SK-N-SH (cell line): ENCODE measurements around the gene MAP4K4. TPM values are rescaled to one million over a fixed set of nuclear protein-coding genes. Genes with fewer than 3 reads are reported as not detected.

ENCODE experiments used
- CTCF ChIA-PET: fragments of 300-600, 350-600 bp; formaldehyde crosslinking; extraction: SDS; loops from one replicate; lab custom pipeline; 2021; lab: Yijun Ruan, JAX
- POLR2A ChIA-PET: fragments of 350-600 bp; sonication (Branson Sonifier 250); formaldehyde crosslinking; extraction: SDS; loops from one replicate; lab custom pipeline; 2020; ENCODE audit warnings: antibody characterized with exemption, inconsistent platforms; lab: Yijun Ruan, JAX
- DNase-seq: peaks from one replicate; pipeline ENCODE4 v3.0.0; 2012
- H2AFZ ChIP-seq: fragments of 200-600 bp; sonication (generic); 2 replicates; pipeline ENCODE4 v1.8.1; 2016; ENCODE audit warnings: antibody characterized with exemption, mild to moderate bottlenecking, low read depth
- H3F3A ChIP-seq: fragments of 200-600 bp; sonication (generic); replicated peaks from 2 replicates; pipeline ENCODE3; 2016; ENCODE audit warnings: antibody characterized with exemption, mild to moderate bottlenecking; ENCODE audit not compliant: insufficient read depth
- H3K27ac ChIP-seq, 2 experiments: fragments of 200-500 bp in 1 of 2; fragments of 200-600 bp in 1 of 2; sonication (Bioruptor generic) in 1 of 2; sonication (generic), shearing (Covaris generic) in 1 of 2; 2 replicates each; pipeline versions ENCODE4 v1.5.1 to v1.6.1; 2014 to 2016; ENCODE audit warnings: low read depth in 2 of 2, inconsistent platforms in 1 of 2, low read length in 1 of 2, mild to moderate bottlenecking in 1 of 2, mixed read lengths in 1 of 2
- H3K27me3 ChIP-seq: fragments of 200-600 bp; sonication (generic), shearing (Covaris generic); 2 replicates; pipeline ENCODE4 v1.6.1; 2016; ENCODE audit warnings: mixed run types; ENCODE audit not compliant: insufficient read depth
- H3K36me3 ChIP-seq, 2 experiments: fragments of 200-500 bp in 1 of 2; fragments of 200-600 bp in 1 of 2; sonication (Bioruptor generic) in 1 of 2; sonication (generic) in 1 of 2; replicated peaks in 1 of 2; 2 replicates each; pipeline versions ENCODE3 to v1.5.1; 2014 to 2016; ENCODE audit warnings: low read length in 1 of 2, mild to moderate bottlenecking in 1 of 2; ENCODE audit not compliant: insufficient read depth in 2 of 2, control insufficient read depth in 1 of 2
- H3K4me1 ChIP-seq, 2 experiments: fragments of 200-500 bp in 1 of 2; fragments of 200-600 bp in 1 of 2; sonication (Bioruptor generic) in 1 of 2; sonication (generic), shearing (Covaris generic) in 1 of 2; 2 replicates each; pipeline versions ENCODE4 v1.5.1 to v1.6.1; 2014 to 2016; ENCODE audit warnings: low read depth in 1 of 2, low read length in 1 of 2, mixed run types in 1 of 2; ENCODE audit not compliant: insufficient read depth in 2 of 2, control insufficient read depth in 1 of 2
- H3K4me2 ChIP-seq: fragments of 200-600 bp; sonication (generic), shearing (Covaris generic); 2 replicates; pipeline ENCODE4 v1.6.1; 2017; ENCODE audit warnings: mixed run types
- H3K4me3 ChIP-seq, 2 experiments: fragments of 200-500 bp in 1 of 2; fragments of 200-600 bp in 1 of 2; sonication (Bioruptor generic) in 1 of 2; sonication (generic), shearing (Covaris generic) in 1 of 2; 2 replicates each; pipeline versions ENCODE4 v1.5.1 to v1.8.1; 2014 to 2016; ENCODE audit warnings: low read depth in 2 of 2, inconsistent platforms in 1 of 2, low read length in 1 of 2, mild to moderate bottlenecking in 1 of 2, mixed read lengths in 1 of 2, moderate library complexity in 1 of 2
- H3K79me2 ChIP-seq: fragments of 200-600 bp; sonication (generic); 2 replicates; pipeline ENCODE4 v1.8.1; 2017; ENCODE audit warnings: mild to moderate bottlenecking; ENCODE audit not compliant: insufficient read depth
- H3K9ac ChIP-seq: fragments of 200-600 bp; sonication (generic); 2 replicates; pipeline ENCODE4 v1.6.1; 2017; ENCODE audit warnings: mixed run types
- H3K9me2 ChIP-seq: fragments of 200-600 bp; sonication (generic); 2 replicates; pipeline ENCODE4 v1.6.1; 2017; ENCODE audit warnings: mixed run types
- H3K9me3 ChIP-seq: fragments of 200-600 bp; sonication (generic); 2 replicates; pipeline ENCODE4 v1.6.1; 2017; ENCODE audit warnings: mixed run types, mild to moderate bottlenecking, moderate library complexity
- H4K20me1 ChIP-seq: fragments of 200-600 bp; sonication (generic); 2 replicates; pipeline ENCODE4 v1.6.1; 2017; ENCODE audit warnings: mild to moderate bottlenecking, mixed run types; ENCODE audit not compliant: insufficient read depth
- CHD2 ChIP-seq: fragments of 150-350 bp; IDR thresholded peaks from 2 replicates; pipeline ENCODE4 v1.6.1; 2018; ENCODE audit warnings: low read length; ENCODE audit not compliant: partially characterized antibody
- ELF1 ChIP-seq: IDR thresholded peaks from 2 replicates; pipeline ENCODE4 v1.4.0; 2012
- EP300 ChIP-seq, 2 experiments: IDR thresholded peaks; 2 replicates each; pipeline versions ENCODE4 v1.4.0 to v1.6.1; 2012; ENCODE audit warnings: borderline replicate concordance in 1 of 2, low read depth in 1 of 2, low read length in 1 of 2
- EZH2phosphoT487 ChIP-seq: fragments of 200-600 bp; sonication (generic); IDR thresholded peaks from 2 replicates; pipeline ENCODE4 v1.6.1; 2017; ENCODE audit warnings: low read depth, mixed run types, mild to moderate bottlenecking, antibody characterized with exemption, moderate library complexity, borderline replicate concordance
- FOSL2 ChIP-seq: IDR thresholded peaks from 2 replicates; pipeline ENCODE4 v1.4.0; 2012; ENCODE audit warnings: low read depth, mild to moderate bottlenecking, moderate library complexity, borderline replicate concordance
- FOXM1 ChIP-seq: IDR thresholded peaks from 2 replicates; pipeline ENCODE4 v1.4.0; 2012; ENCODE audit warnings: low read depth, mild to moderate bottlenecking
- GABPA ChIP-seq: IDR thresholded peaks from 2 replicates; pipeline ENCODE4 v1.4.0; 2012; ENCODE audit warnings: low read depth, mild to moderate bottlenecking
- GATA2 ChIP-seq: sonication (generic); formaldehyde crosslinking; IDR thresholded peaks from 2 replicates; pipeline ENCODE4 v1.5.0; 2020; ENCODE audit warnings: mild to moderate bottlenecking, missing genetic modification reagents
- JUND ChIP-seq: IDR thresholded peaks from 2 replicates; pipeline ENCODE4 v1.4.0; 2012
- MEF2A ChIP-seq: IDR thresholded peaks from 2 replicates; pipeline ENCODE4 v1.4.0; 2012; ENCODE audit warnings: low read depth, borderline replicate concordance
- NFIC ChIP-seq: IDR thresholded peaks from 2 replicates; pipeline ENCODE4 v1.4.0; 2012; ENCODE audit warnings: borderline replicate concordance
- POLR2AphosphoS5 ChIP-seq: IDR thresholded peaks from 2 replicates; pipeline ENCODE4 v1.6.1; 2012; ENCODE audit warnings: low read depth, low read length
- RAD21 ChIP-seq: IDR thresholded peaks from 2 replicates; pipeline ENCODE4 v1.6.1; 2012; ENCODE audit warnings: mild to moderate bottlenecking, low read length
- REST ChIP-seq: IDR thresholded peaks from 2 replicates; pipeline ENCODE4 v1.6.1; 2012; ENCODE audit warnings: mild to moderate bottlenecking, low read depth, low read length, moderate library complexity
- RFX5 ChIP-seq: IDR thresholded peaks from 2 replicates; pipeline ENCODE4 v1.6.1; 2012; ENCODE audit warnings: mild to moderate bottlenecking, improper control_type of control experiment, low read length
- SIN3A ChIP-seq: IDR thresholded peaks from 2 replicates; pipeline ENCODE4 v1.6.1; 2012; ENCODE audit warnings: low read depth, mild to moderate bottlenecking, low read length, moderate library complexity, borderline replicate concordance
- USF2 ChIP-seq: fragments of 150-350 bp; IDR thresholded peaks from 2 replicates; pipeline ENCODE4 v1.6.1; 2017; ENCODE audit warnings: antibody characterized with exemption, low read length, low read depth, borderline replicate concordance
- YY1 ChIP-seq: IDR thresholded peaks from 2 replicates; pipeline ENCODE4 v1.4.0; 2012; ENCODE audit warnings: low read depth, mild to moderate bottlenecking
- polyA plus RNA-seq, 3 experiments: library from polyadenylated mRNA; depleted of rRNA; stranded (reverse); fragments of >200 nt; gene quantifications; 2 replicates each; pipeline ENCODE4 v1.2.3, GENCODE V29; 2012
- TF ChIP-seq, protein P1 (sequence below): fragments of 200-600 bp; sonication (generic); IDR thresholded peaks from 2 replicates; pipeline ENCODE4 v1.6.1; 2017; ENCODE audit warnings: antibody characterized with exemption, mild to moderate bottlenecking, moderate library complexity
- TF ChIP-seq, protein P2 (sequence below): IDR thresholded peaks from 2 replicates; pipeline ENCODE4 v1.4.0; 2012; ENCODE audit warnings: low read depth, borderline replicate concordance

The MAP4K4 gene
- polyA plus RNA-seq, 1 of the 3 experiments (the other 2 are of a cell fraction), result 72.9 TPM

GRCh38 chr2:101658387-101658786 lies 39.1 kb upstream of the MAP4K4 start:
- H3K9ac ChIP-seq, result no peak overlapping the region
- no peaks in the 10 kb centered on the region for H3K27me3 ChIP-seq
- H3K4me1 ChIP-seq, result peaks cover 5 to 7% of the 10 kb centered on the region in 2 experiments; a peak in 2 of 4 replicates
- CTCF ChIA-PET, result no interaction called here
- DNase-seq, result no peak
- no peaks in the 10 kb centered on the region for H3K9me2 ChIP-seq
- H3K27ac ChIP-seq, result no peak overlapping the region
- H3K36me3 ChIP-seq, result no peaks in the 10 kb centered on the region
- no peaks in the 10 kb centered on the region for H3K79me2 ChIP-seq
- no peaks in the 10 kb centered on the region for H3F3A ChIP-seq
- POLR2A ChIA-PET, result no interaction called here
- H3K4me3 ChIP-seq, result no peak overlapping the region
- no peak overlapping the region for H2AFZ ChIP-seq
- TF ChIP-seq, protein P1, sequence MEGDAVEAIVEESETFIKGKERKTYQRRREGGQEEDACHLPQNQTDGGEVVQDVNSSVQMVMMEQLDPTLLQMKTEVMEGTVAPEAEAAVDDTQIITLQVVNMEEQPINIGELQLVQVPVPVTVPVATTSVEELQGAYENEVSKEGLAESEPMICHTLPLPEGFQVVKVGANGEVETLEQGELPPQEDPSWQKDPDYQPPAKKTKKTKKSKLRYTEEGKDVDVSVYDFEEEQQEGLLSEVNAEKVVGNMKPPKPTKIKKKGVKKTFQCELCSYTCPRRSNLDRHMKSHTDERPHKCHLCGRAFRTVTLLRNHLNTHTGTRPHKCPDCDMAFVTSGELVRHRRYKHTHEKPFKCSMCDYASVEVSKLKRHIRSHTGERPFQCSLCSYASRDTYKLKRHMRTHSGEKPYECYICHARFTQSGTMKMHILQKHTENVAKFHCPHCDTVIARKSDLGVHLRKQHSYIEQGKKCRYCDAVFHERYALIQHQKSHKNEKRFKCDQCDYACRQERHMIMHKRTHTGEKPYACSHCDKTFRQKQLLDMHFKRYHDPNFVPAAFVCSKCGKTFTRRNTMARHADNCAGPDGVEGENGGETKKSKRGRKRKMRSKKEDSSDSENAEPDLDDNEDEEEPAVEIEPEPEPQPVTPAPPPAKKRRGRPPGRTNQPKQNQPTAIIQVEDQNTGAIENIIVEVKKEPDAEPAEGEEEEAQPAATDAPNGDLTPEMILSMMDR, result no peak
- TF ChIP-seq FOXM1, result no peak
- TF ChIP-seq NFIC, result no peak
- no peak for TF ChIP-seq ELF1
- TF ChIP-seq REST, result no peak
- no peak for TF ChIP-seq EZH2phosphoT487
- no peak for TF ChIP-seq MEF2A
- TF ChIP-seq SIN3A, result no peak
- no peak for TF ChIP-seq YY1
- TF ChIP-seq EP300 (IDR thresholded peaks at IDR 0.05; ENCODE audit: borderline replicate concordance in 1 of 2, low read depth in 1 of 2, low read length in 1 of 2), result no peak
- no peak for TF ChIP-seq GABPA
- TF ChIP-seq RFX5, result no peak
- no peak for TF ChIP-seq RAD21
- no peak for TF ChIP-seq JUND
- no peak for TF ChIP-seq CHD2
- TF ChIP-seq GATA2 (CRISPR knock-in tag), result no peak
- no peak for TF ChIP-seq USF2
- TF ChIP-seq FOSL2, result no peak
- TF ChIP-seq, protein P2, sequence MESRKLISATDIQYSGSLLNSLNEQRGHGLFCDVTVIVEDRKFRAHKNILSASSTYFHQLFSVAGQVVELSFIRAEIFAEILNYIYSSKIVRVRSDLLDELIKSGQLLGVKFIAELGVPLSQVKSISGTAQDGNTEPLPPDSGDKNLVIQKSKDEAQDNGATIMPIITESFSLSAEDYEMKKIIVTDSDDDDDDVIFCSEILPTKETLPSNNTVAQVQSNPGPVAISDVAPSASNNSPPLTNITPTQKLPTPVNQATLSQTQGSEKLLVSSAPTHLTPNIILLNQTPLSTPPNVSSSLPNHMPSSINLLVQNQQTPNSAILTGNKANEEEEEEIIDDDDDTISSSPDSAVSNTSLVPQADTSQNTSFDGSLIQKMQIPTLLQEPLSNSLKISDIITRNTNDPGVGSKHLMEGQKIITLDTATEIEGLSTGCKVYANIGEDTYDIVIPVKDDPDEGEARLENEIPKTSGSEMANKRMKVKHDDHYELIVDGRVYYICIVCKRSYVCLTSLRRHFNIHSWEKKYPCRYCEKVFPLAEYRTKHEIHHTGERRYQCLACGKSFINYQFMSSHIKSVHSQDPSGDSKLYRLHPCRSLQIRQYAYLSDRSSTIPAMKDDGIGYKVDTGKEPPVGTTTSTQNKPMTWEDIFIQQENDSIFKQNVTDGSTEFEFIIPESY, result no peak
- no peak for TF ChIP-seq POLR2AphosphoS5
- H4K20me1 ChIP-seq, result no peaks in the 10 kb centered on the region
- H3K9me3 ChIP-seq, result no peaks in the 10 kb centered on the region
- no peak overlapping the region for H3K4me2 ChIP-seq
